Head of caudate nucleus (tissue), 42 donors: ENCODE measurements around the gene EI24.
A peak's percentile ranks its signal among the peaks of the same experiment; 100 is the strongest.
"Not testable (repeated sequence)": the region's sequence is repeated elsewhere in the genome, so short reads cannot be mapped to it uniquely, and the experiment has no call there.

Experiments used
- DNase-seq, 42 donors: peaks; one replicate each; pipeline versions ENCODE4 v3.0.0 to v3.0.0-alpha.2; 2020 to 2021; ENCODE audit warnings: mixed read lengths in 7 of 42
- intact Hi-C: fragments of 100-400 bp; cut with DNase I; formaldehyde crosslinking; loops from one replicate; pipeline ENCODE4 v1.15.0; 2022

The EI24 gene

DNA sequence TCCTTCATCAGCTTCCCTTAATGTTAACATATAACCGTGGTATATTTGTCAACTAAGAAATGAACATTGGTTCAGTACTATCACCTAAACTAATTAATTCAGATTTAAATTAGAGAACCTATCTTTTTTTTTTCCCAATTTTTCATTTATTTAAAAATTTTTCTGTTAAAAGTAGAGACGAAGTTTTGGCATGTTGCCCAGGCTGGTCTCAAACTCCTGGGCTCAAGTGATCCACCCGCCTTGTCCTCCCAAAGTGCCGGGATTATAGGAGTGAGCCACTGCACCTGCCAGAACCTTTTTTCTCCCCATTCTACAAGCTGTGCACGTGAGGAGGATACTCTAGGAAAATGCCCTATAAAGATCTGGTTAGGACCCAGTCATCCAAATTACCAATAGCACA is 3.6 kb downstream of the EI24 start:
- intact Hi-C loops, result loop anchor here (10.0 kb wide), 1 partner anchor 138 kb away; no protein-coding TSS in a partner anchor
- peak in 2 of 42 donors; percentile 34 to 55 for DNase-seq

DNA sequence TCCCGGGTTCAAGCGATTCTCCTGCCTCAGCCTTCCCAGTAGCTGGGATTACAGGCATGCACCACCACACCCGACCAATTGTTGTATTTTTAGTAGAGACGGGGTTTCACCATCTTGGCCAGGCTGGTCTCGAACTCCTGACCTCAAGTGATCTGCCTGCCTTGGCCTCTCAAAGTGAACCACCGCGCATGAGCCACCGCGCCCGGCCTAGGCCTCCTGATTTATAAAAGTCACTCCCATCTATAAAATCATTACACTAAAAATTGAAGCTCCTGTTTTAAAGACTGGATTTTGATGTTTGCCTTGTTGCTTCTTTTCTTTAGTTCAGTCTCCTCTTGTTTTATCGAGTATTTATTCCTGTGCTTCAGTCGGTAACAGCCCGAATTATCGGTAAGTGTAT is 7.9 kb downstream of the EI24 start:
- DNase-seq, result not testable (repeated sequence)
- intact Hi-C loops, result loop anchor here (10.0 kb wide), 1 partner anchor 142 kb away; no protein-coding TSS in a partner anchor

- intact Hi-C loops, result loop anchor here (10.0 kb wide), 1 partner anchor 144 kb away; no protein-coding TSS in a partner anchor
- DNase-seq, result no peak
These were observed 9.5 kb downstream of the EI24 start for GRCh38 chr11:125578783-125579182.

DNA sequence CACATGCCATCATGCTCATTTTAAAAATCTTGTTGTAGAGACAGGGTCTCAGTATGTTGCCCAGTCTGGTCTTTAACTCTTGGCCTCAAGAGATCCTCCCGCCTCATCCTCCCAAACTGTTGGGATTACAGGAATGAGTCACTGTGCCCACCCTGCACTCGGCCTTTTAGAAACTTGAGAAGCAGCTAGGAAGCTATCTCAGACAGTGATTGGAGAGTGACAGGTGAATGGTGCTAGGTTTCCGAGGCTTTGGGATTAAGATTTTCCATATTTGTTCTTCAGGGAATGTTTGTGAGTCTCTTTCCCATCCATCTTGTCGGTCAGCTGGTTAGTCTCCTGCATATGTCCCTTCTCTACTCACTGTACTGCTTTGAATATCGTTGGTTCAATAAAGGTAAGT is 10.5 kb downstream of the EI24 start:
- intact Hi-C loops, result loop anchor here (10.0 kb wide), 1 partner anchor 145 kb away; no protein-coding TSS in a partner anchor

DNA sequence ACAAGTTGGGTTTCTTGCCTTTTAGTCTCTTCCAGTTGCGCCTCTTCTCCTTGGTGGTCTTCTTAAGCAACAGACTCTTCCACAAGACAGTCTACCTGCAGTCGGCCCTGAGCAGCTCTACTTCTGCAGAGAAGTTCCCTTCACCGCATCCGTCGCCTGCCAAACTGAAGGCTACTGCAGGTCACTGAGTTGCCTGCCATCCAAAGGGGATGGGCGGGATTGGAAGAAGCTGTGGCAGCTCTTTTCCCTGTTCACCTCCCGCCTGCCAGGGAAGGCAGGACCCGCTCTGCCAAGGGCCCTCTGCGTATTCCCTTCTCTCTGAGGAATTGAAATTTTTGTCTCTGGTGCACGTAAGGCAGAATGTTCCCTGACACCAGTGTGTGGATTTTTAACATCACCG is 14.2 kb downstream of the EI24 start:
- intact Hi-C loops, result no loop called here
- DNase-seq, result peak in 27 of 42 donors; percentile 5 to 73 (median 25)

More for the DNA sequence above, 10.5 kb downstream of the EI24 start:
- no peak for DNase-seq

DNA sequence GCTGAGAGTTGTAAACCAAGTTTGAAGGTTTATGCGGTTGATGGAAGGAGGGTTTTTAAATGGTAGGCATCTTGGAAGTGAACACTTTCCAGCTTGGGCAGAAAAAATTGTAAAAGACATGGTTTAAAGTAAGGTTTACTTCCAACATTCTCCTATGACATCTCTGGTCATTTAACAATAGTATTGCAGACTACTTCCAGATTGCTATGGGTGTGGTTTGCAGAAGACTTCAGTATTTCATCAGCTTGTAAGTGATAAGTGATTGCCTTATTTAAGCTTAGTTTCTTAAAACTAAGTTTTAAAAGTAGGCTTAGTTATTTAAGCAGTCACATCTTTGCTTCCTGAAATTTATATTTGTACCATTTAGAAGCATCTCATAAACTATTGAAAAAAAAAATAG is 16.2 kb downstream of the EI24 start:
- intact Hi-C loops, result no loop called here

GRCh38 chr11:125586623-125587022 is 17.3 kb downstream of the EI24 start:
- intact Hi-C loops, result no loop called here
- no peak for DNase-seq

More for the DNA sequence above, 16.2 kb downstream of the EI24 start:
- DNase-seq, result no peak

- intact Hi-C loops, result no loop called here
- no peak for DNase-seq
These were observed 18.2 kb downstream of the EI24 start for GRCh38 chr11:125587480-125587879.

DNA sequence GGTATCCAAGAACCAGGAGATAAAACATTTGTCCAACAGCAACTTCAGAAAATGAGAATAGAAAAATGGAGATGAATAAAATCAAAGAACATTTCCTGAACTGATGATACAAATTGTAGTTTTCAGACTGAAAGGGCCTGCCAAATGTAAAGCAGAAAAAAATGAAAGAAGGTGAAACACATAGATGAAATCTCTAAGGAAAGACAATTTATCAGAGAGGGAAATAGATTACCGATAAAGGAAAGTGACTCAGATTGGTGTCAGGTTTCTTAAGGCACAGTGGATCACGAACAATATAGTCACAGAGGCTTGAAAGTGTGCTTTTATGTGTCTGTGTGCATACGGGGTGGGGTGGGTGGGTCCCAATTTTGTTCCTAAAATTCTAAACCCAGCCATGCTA is 19.2 kb downstream of the EI24 start:
- DNase-seq, result no peak
- intact Hi-C loops, result no loop called here

GRCh38 chr11:125591649-125592304 is 22.5 kb downstream of the EI24 start:
- intact Hi-C loops, result loop anchor here (5.0 to 10.0 kb wide), 2 partner anchors 36 to 97 kb away; partner anchors contain the start of genes CHEK1 and FEZ1
- DNase-seq, result peak in 36 of 42 donors; percentile 19 to 73 (median 44)

DNA sequence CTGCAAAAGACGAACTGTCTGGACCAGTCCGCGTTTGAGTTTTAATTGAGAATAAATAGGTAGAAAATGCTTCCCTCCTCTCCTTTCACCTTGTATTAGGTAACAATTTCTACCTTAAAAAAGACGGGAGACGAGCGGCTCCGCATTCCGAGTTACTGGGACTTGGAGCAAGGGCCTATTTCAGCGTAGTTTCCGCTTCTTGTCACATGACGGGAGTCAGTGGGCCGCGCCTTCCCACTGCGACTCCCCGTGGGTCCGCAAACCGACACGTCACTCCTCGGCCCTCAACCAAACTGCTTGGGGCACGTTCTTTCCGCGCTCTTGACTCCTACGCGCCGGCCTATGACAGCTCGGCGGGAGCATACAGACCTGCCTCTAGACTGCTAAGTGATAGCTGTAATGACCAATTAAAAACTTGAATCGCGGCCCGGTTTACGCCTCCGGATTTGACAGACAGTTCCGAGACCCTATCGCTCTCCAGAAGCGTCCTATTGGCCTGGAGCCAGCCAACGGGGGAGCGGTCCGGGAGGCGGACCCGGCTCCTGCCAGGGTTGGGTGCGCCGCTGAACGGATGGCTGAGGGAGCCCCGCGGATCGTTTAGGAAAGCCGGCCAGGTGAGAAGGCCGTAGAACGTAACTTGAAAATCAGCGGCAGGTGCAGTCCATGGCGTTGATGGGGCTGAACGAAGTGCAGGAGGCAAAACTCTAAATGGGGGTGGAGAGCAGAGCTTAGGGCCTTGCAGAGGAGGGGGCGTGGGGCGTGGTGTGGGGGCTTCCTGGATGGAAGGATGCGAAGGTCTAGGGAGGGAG is 23.2 kb downstream of the EI24 start, which contains the start of gene STT3A:
Gene STT3A, plus strand, starts transcription at position 548 of the 809 bp plus-strand sequence. CDS start 3,064 bp downstream, outside the sequence.
- peak; percentile 96 to 100 (median 100) for DNase-seq
- intact Hi-C loops, result loop anchor here (5.0 to 10.0 kb wide), 2 partner anchors 35 to 98 kb away; partner anchors contain the start of genes CHEK1 and FEZ1

DNA sequence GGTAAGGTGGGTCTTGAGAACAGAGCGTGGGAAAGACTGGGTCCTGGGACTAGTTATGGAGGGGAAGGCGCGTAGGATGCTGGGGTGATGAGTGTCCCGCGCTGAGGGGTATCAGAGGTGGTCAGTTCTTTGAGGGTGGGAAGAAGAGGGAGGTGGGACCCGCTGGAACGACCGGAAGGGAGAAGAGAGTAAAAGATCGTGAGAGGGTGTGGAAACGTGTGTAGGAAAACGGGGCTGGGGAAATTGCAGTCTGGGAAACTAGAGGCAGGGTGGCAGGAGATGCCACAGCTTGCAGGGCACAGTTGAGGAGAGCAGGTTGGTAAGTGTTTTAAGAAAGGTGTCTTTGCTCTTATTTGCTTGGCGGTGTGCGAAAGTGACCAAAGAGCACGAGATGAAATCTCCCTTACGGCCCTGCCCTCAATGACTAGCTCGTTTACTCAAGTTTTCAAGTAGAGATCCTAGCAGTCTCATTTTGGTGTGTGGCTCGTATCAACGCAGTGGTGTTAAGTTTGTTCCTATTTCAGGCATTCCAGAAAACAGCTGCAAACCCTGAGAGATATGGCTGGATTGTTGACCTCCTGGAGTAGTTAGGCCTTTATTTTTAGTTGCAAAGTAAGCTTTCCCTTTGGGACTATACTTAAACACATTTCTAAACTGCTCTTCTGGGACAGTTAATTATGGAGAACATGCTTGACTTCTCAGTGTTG is 24.0 kb downstream of the EI24 start:
- intact Hi-C loops, result loop anchor here (5.0 to 10.0 kb wide), 2 partner anchors 34 to 98 kb away; partner anchors contain the start of genes CHEK1 and FEZ1

DNA sequence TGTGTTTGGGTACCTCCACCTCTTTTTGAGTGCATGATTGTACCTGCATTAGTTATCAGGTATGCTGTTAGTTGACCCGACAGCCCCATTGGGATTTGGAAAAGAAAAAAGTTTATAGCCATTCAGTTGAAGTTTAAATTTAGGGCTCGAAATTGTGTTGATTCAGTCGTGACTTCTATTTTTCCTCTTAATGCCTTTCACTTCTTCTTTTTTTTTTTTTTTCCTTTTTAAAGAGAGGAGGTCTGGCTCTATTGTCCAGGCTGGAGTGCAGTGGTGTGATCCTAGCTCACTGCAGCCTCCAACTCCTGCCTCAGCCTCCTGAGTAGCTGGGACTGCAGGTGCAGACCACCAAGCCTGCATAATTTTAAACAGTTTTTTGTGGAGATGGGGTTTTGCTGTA is 25.7 kb downstream of the EI24 start:
- intact Hi-C loops, result loop anchor here (5.0 to 10.0 kb wide), 2 partner anchors 32 to 100 kb away; partner anchors contain the start of genes CHEK1 and FEZ1
- DNase-seq, result no peak

More for the DNA sequence above, 24.0 kb downstream of the EI24 start:
- peak in 4 of 42 donors; percentile 5 to 41 (median 13) for DNase-seq

GRCh38 chr11:125600663-125601062 is 31.4 kb downstream of the EI24 start:
- DNase-seq, result no peak
- intact Hi-C loops, result no loop called here

- DNase-seq, result no peak
- intact Hi-C loops, result no loop called here
These were observed 33.9 kb downstream of the EI24 start for GRCh38 chr11:125603207-125603606.

GRCh38 chr11:125605417-125605816 is 36.1 kb downstream of the EI24 start:
- DNase-seq, result no peak
- intact Hi-C loops, result no loop called here

DNA sequence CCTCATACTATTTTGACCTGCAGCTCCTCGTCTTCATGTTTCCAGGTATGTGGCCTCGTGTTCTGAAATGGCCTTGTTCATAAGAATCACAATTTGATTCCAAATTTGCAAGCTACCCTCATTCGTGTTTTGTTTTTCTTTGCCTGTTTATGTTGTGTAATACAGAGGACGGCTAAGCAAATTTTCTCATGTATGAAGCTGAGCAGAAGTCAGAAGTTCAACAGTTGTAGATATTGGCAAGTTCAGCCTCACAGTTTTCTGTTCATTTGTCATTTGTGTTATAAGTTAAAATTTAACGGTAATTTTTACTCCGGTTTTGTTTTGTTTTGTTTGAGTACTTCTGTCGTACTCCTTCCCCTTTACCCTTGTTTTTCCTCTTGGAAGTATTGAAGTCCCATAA is 40.3 kb downstream of the EI24 start:
- no peak for DNase-seq
- intact Hi-C loops, result no loop called here

GRCh38 chr11:125618383-125618782 is 49.1 kb downstream of the EI24 start:
- DNase-seq, result no peak
- intact Hi-C loops, result no loop called here

DNA sequence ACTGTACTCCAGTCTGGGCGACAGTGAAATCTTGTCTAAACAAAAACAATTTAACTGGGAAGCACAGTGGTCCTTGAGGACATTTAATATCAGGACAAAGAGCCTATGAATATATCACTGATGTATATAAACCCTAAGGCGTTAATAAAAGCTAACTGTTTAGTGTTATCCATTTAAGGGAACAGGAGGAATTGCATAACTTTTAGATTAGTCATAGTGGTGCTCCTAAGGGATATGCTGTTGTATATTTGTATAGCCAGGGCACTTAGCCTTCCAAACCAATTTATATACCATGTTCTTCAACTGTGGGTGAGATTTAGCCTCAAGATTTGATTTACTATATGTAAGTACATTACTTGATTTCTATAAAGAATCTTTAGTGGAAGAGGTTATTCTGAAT is 52.7 kb downstream of the EI24 start:
- no peak for DNase-seq
- intact Hi-C loops, result loop anchor here (10.0 kb wide), 1 partner anchor 263 kb away; the partner anchor contains the start of gene HYLS1
